Small intestine (tissue), 7 donors: ENCODE results near the gene TOR1AIP1. TPM values are rescaled to one million over a fixed set of nuclear protein-coding genes. Genes with fewer than 3 reads are reported as not detected.
"Not testable (repeated sequence)": the region's sequence is repeated elsewhere in the genome, so short reads cannot be mapped to it uniquely, and the experiment has no call there.

Experiments
- DNase-seq, 2 donors: peaks; one replicate each; pipeline versions ENCODE4 v3.0.0 to v3.0.0-alpha.2; 2013
- FAIRE-seq: peaks from 2 replicates; lab custom pipeline; 2012; peaks lifted over from hg19 to GRCh38; lab: Jason Lieb, UNC
- H3K27ac ChIP-seq, 3 donors: one replicate each; pipeline ENCODE4 v1.5.1; 2013; ENCODE audit warnings: low read length in 2 of 3, mild to moderate bottlenecking in 2 of 3, control low read depth in 1 of 3, inconsistent platforms in 1 of 3, low read depth in 1 of 3, moderate library complexity in 1 of 3
- H3K27me3 ChIP-seq, 3 donors: one replicate each; pipeline ENCODE4 v1.6.1; 2013; ENCODE audit warnings: low read length in 3 of 3, inconsistent platforms in 1 of 3; ENCODE audit not compliant: control insufficient read depth in 3 of 3, insufficient read depth in 3 of 3
- H3K36me3 ChIP-seq, 3 donors: one replicate each; pipeline ENCODE4 v1.6.1; 2013; ENCODE audit warnings: low read length in 3 of 3, inconsistent platforms in 1 of 3, low read depth in 1 of 3, mild to moderate bottlenecking in 1 of 3, moderate library complexity in 1 of 3; ENCODE audit not compliant: control insufficient read depth in 3 of 3, insufficient read depth in 2 of 3
- H3K4me1 ChIP-seq, 3 donors: one replicate each; pipeline ENCODE4 v1.6.1; 2013; ENCODE audit warnings: low read length in 2 of 3, inconsistent platforms in 1 of 3, low read depth in 1 of 3, mild to moderate bottlenecking in 1 of 3, moderate library complexity in 1 of 3; ENCODE audit not compliant: control insufficient read depth in 3 of 3, insufficient read depth in 2 of 3
- H3K4me3 ChIP-seq, 3 donors: one replicate each; pipeline ENCODE4 v1.5.1; 2013; ENCODE audit warnings: low read length in 3 of 3, control low read depth in 1 of 3, inconsistent platforms in 1 of 3, low read depth in 1 of 3, mild to moderate bottlenecking in 1 of 3, moderate library complexity in 1 of 3
- H3K9me3 ChIP-seq, 2 donors: one replicate each; pipeline ENCODE4 v1.6.1; 2013; ENCODE audit warnings: low read depth in 1 of 2, low read length in 1 of 2; ENCODE audit not compliant: control insufficient read depth in 2 of 2, insufficient read depth in 1 of 2
- WGBS, 3 donors: extraction: QIAGEN DNeasy Blood & Tissue Kit; methylation state at CpG; one replicate each; pipeline ENCODE4 v1.1.7; 2013; 5-methylcytosine and 5-hydroxymethylcytosine counted together
- polyA plus RNA-seq, 4 donors: library from polyadenylated mRNA; stranded (reverse) in 3 of 4; unstranded in 1 of 4; fragments of 200-250 nt in 3 of 4; fragments of 120-200 nt in 1 of 4; gene quantifications; one replicate each; pipeline versions ENCODE4 v1.2.1 to v1.2.3, GENCODE V29; 2013
- donor health status: healthy with polysubstance abuse.
- donor health status: control.
- donor health status: control.
- donor health status: Bipolar disorder and iron deficiency.
- donor health status: healthy.

TOR1AIP1 gene
- polyA plus RNA-seq, 4 donors, result 5.8 to 24.6 (median 11.5) TPM

DNA sequence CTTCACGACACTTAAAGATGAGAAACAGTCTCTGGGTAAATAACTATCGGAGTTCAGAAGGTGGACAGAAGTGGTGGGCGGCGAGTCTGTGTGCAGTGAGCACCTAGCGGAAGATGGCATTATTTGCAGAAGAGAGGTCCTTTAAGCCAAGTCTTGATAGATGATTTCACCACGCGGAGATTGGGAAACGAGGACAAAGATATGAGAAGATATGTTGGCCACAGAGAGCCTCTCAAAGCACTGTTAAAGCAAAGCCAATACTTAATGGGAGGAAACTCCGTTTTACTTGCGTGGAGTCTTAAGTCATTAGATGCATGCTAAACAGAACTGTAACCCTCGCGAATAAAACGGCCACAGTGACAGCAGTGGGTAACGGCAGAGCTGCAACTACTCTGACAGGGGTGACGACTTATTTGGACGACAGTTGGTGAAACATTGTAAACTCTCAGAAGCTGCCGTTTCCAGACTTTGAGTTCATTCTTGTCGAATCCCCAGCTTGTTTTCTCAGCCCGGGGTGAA, 71.9 kb downstream of the TOR1AIP1 start:
- peak overlapping the region; percentile 28 to 87 (median 65) for H3K4me3 ChIP-seq
- H3K27ac ChIP-seq, result peak overlapping the region; percentile 93 to 94 (median 94)
- WGBS, 3 donors, result 0 to 1% (median 1%) methylated on average over 19 of the region's 19 CpGs
- no peaks in the 10 kb centered on the region for H3K36me3 ChIP-seq
- H3K9me3 ChIP-seq, result no peaks in the 10 kb centered on the region
- H3K4me1 ChIP-seq, result no peaks in the 10 kb centered on the region
- DNase-seq, result no peak
- no peaks in the 10 kb centered on the region for H3K27me3 ChIP-seq
- no peak for FAIRE-seq

DNA sequence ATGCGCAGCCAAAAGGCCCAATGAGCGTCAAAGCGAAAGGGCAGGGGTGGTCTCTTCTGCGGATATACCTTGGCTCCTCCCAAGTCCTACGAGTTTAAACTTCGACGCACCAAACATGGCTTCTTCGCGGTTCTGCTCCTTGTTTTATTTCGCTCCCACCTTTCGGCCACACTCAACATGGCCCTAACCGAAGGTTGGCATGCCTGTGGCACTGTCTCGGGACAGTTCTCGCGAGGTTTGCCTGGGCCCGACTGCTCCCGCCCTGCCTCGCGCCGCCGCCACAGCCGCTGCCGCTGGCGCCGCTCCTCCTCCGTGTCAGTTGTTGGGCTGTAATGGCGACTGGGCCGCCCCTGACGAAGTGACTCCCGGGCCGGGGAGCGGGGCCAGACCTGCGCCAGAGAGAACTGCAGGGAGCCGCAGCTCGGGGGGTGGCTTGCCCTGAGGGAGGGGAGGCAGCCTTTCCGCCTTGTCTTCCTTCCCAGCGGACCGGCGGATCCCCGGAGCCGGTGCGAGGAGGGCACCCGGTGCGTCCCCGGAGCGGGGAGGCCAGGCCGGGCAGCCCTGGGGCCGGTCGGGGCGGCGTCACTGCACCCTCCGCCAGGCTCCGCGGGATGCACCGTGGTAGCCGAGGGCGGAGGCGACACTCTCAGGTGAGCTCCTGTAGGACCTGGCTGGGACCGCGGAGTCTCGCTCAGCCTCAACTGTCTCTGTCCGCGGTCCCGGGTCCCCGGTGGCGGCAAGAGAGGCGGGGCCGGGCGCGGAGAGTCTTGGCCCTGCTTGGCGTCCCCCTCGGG, 72.6 kb downstream of the TOR1AIP1 start, which contains the start of gene CEP350:
TSS of gene CEP350 (plus strand) at position 318 of the 794 bp plus-strand sequence. CDS start 31,372 bp downstream, outside the sequence.
- peak within 1 kb of the TSS; percentile 93 to 94 (median 94) for H3K27ac ChIP-seq
- WGBS, 3 donors, result 0% methylated on average over 51 to 72 of the region's 72 CpGs
- H3K9me3 ChIP-seq, result no peaks in the 10 kb centered on the region
- peak within 1 kb of the TSS; percentile 65 to 87 (median 76) for H3K4me3 ChIP-seq
- no peak for FAIRE-seq
- H3K36me3 ChIP-seq, result no peaks in the 10 kb centered on the region
- peak; percentile 99 for DNase-seq
- no peaks in the 10 kb centered on the region for H3K4me1 ChIP-seq
- H3K27me3 ChIP-seq, result no peaks in the 10 kb centered on the region

DNA sequence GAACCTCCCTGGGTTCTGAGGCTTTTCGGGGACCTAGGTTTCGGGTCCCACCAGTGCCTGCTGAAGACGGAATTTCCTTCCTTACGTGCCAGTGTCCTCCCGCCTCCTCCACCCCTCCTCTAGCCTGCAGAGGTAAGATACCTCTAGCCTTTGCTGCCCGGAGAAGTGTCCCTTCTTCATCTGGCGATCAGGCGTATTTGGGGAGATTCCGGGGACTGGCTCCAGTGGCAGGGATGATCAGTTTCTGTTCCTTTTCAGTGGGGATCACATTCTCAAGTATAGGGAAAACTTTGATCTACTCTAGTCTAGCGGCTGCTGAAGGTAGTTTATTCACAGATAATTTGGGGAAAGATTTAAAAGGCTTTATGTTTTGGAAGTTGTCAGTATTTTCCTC, 73.2 kb downstream of the TOR1AIP1 start:
- H3K4me3 ChIP-seq, result peak overlapping the region; percentile 65 to 87 (median 76)
- H3K9me3 ChIP-seq, result no peaks in the 10 kb centered on the region
- FAIRE-seq (no peak), DNase-seq (no peak)
- no peaks in the 10 kb centered on the region for H3K36me3 ChIP-seq
- peak overlapping the region; percentile 93 to 94 (median 94) for H3K27ac ChIP-seq
- no peaks in the 10 kb centered on the region for H3K27me3 ChIP-seq
- no peaks in the 10 kb centered on the region for H3K4me1 ChIP-seq
- WGBS, 3 donors, result 0 to 1% (median 1%) methylated on average over 7 to 10 of the region's 10 CpGs

DNA sequence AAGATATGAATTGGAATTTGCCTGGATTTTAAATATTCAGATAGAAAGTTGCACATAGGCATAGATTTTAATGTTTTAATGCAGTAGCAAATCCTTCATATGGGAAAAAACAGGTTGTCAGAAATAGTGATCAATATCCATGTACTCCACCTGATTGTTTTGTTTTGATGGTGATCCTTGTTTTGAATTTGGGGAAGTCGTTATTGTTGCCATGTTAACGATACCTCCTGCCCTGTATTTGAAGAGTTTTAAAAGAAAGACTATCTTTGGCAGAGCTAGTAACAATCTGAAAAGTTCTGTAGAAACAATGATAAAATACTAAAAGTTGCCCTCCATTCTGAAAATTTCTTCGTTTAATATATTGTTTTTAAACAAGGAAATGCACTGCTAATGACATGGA, 73.6 kb downstream of the TOR1AIP1 start:
- FAIRE-seq (no peak), DNase-seq (no peak)
- Histone ChIP-seq H3K9me3 (no peaks in the 10 kb centered on the region), H3K4me1 (no peaks in the 10 kb centered on the region), H3K27me3 (no peaks in the 10 kb centered on the region), H3K36me3 (no peaks in the 10 kb centered on the region), H3K27ac (no peak overlapping the region), H3K4me3 (peak overlapping the region in 2 of 3 donors; percentile 65 to 87)
- 1 to 4% (median 2%) methylated on average over 3 of the region's 3 CpGs for WGBS, 3 donors

DNA sequence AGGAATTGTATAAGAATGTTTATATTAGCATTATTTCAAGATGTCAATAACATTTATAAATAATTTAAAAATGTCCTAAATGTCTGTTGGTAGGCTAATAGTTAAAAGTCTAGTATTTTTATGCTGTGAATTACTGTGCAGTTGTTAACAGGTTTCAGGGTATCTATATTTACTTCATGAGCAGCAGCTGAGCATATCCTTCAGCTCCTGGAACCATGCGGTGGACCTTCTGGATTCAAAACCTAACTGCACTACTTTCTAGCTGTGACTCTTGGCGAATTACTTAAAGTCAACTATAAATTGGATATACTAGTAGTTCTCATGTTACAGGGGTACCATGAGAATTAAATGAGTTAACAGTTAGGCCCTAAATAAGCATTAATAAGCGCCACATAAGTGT, 76.3 kb downstream of the TOR1AIP1 start:
- no peak for DNase-seq
- H3K36me3 ChIP-seq, result peaks cover 0 to 4% (median 0%) of the 10 kb centered on the region in 3 donors
- H3K4me1 ChIP-seq, result no peaks in the 10 kb centered on the region
- 87 to 96% (median 88%) methylated on average over 3 of the region's 3 CpGs for WGBS, 3 donors
- peaks cover 0 to 5% of the 10 kb centered on the region in 2 donors for H3K9me3 ChIP-seq
- no peak for FAIRE-seq
- H3K27me3 ChIP-seq, result no peaks in the 10 kb centered on the region
- no peak overlapping the region for H3K27ac ChIP-seq
- no peak overlapping the region for H3K4me3 ChIP-seq

DNA sequence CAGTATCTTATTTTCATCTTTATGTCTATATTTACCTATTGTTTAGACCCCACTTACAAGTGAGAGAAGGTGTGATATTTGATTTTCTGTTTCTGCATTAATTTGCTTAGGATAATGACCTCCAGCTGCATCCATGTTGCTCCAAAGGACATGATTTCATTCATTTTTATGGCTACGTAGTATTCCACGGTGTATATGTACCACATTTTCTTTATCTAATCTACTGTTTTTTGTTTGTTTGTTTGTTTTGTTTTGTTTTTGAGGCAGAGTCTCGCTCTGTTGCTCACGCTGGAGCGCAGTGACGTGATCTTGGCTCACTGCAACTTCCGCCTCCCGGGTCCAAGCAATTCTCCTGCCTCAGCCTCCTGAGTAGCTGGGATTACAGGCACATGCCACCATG, 80.1 kb downstream of the TOR1AIP1 start:
- WGBS, 3 donors, result 98 to 100% (median 98%) methylated on average over 8 of the region's 8 CpGs
- H3K4me3 ChIP-seq, result not testable (repeated sequence)

DNA sequence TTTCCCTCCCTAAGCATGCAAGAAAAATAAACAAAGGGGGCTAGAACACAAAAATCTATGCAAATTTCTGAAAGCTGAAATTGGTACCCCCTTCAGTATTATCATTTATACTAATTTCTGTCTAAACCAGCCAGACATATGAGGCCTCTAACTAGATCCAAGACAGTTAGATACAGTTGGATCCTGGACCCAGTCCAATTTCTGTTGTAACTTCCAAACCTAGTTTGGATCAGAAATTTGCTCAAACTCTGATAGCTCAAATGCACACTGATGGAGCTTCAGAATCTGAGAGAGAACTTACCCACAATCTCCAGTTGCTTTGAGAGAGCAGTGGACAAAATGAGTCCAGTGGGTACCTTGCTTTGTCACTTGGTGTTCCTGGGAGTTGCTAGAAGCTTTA, 84.5 kb downstream of the TOR1AIP1 start:
- peaks cover 0 to 18% of the 10 kb centered on the region in 2 donors for H3K9me3 ChIP-seq
- H3K4me1 ChIP-seq, result no peaks in the 10 kb centered on the region
- no peak overlapping the region for H3K4me3 ChIP-seq
- FAIRE-seq (no peak), DNase-seq (no peak)
- no peak overlapping the region for H3K27ac ChIP-seq
- peaks cover 0 to 11% (median 0%) of the 10 kb centered on the region in 3 donors for H3K36me3 ChIP-seq
- H3K27me3 ChIP-seq, result no peaks in the 10 kb centered on the region

More for the DNA sequence above, 80.1 kb downstream of the TOR1AIP1 start:
- H3K36me3 ChIP-seq, FAIRE-seq, H3K27ac ChIP-seq, DNase-seq, H3K27me3 ChIP-seq, H3K4me1 ChIP-seq: not testable (repeated sequence)
- peaks cover 0 to 14% of the 10 kb centered on the region in 2 donors for H3K9me3 ChIP-seq

DNA sequence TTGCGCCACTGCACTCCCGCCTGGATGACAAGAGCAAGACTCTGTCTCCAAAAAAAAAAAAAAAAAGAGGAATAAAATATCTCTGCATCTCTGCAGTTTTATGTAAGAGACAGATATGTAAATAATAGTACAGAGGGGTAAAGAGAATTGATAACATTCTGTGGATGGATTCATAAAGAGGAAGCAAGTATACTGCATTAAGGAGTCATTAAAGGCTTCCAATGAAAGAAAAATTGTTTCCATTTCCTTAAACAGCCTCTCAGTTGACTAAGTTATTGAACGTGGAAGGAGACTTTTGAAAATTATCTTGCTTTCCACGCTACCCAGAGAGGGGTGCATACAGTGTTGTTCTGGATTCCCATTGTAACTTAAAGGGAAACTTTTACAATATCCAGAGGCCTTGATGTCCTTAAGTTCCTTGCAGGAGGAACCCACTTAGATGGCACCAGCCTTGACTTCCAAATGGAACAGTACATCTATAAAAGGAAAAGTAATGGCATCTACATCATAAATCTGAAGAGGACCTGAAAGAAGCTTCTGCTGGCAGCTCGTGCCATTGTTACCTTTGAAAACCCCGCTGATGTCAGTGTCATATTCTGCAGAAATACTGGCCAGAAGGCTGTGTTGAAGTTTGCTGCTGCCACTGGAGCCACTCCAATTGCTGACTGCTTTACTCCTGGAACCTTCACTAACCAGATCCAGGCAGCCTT, 86.4 kb downstream of the TOR1AIP1 start:
- Histone ChIP-seq H3K9me3 (peaks cover 0 to 13% of the 10 kb centered on the region in 2 donors), H3K27ac (no peak overlapping the region), H3K4me1 (peaks cover 0 to 2% (median 0%) of the 10 kb centered on the region in 3 donors), H3K4me3 (no peak overlapping the region), H3K27me3 (no peaks in the 10 kb centered on the region), H3K36me3 (peaks cover 0 to 8% (median 0%) of the 10 kb centered on the region in 3 donors)
- WGBS, 3 donors, result 93 to 97% (median 95%) methylated on average over 6 of the region's 6 CpGs
- DNase-seq (no peak), FAIRE-seq (no peak)
